IMR-90 (cell line): Measurements from ENCODE around the gene ANK3. TPM values are rescaled to one million over a fixed set of nuclear protein-coding genes. Genes with fewer than 3 reads are reported as not detected.

Experiments
- ATAC-seq: fragments of 200-7000 bp; cut with Tn5 transposase; 2 replicates; pipeline ENCODE4 v1.9.1; 2020; ENCODE audit warnings: low read depth, mild to moderate bottlenecking, moderate library complexity
- BruUV-seq: library from RNA; stranded (reverse); fragments of 400-500 nt; replicated peaks from 2 replicates; lab custom pipeline; 2021; lab: Mats Ljungman, UMichigan
- CTCF ChIA-PET: fragments of 300-600 bp; formaldehyde crosslinking; extraction: SDS; loops from one replicate; lab custom pipeline; 2021; ENCODE audit warnings: antibody characterized with exemption; lab: Yijun Ruan, JAX
- POLR2A ChIA-PET: fragments of 300-600 bp; sonication (Branson Sonifier 250); formaldehyde crosslinking; loops from one replicate; lab custom pipeline; 2022; ENCODE audit warnings: antibody characterized with exemption; ENCODE audit not compliant: unreplicated experiment; lab: Charles Lee
- DNase-seq: peaks from one replicate; pipeline ENCODE4 v3.0.0; 2013
- H2AFZ ChIP-seq: replicated peaks from 2 replicates; pipeline ENCODE3; 2013; ENCODE audit warnings: low read length, mild to moderate bottlenecking; ENCODE audit not compliant: poor library complexity
- H2AK5ac ChIP-seq: 2 replicates; pipeline ENCODE4 v1.6.1; 2013; ENCODE audit warnings: low read depth, low read length, inconsistent platforms
- H2AK9ac ChIP-seq: replicated peaks from 2 replicates; pipeline ENCODE3; 2013; ENCODE audit warnings: mild to moderate bottlenecking, low read depth, low read length, moderate library complexity; ENCODE audit not compliant: poor library complexity
- H2BK120ac ChIP-seq: 2 replicates; pipeline ENCODE4 v1.6.1; 2013; ENCODE audit warnings: low read depth, low read length, inconsistent platforms
- H2BK15ac ChIP-seq: 3 replicates; pipeline ENCODE4 v1.6.1; 2013; ENCODE audit warnings: low read depth, low read length, inconsistent platforms
- H2BK20ac ChIP-seq: 2 replicates; pipeline ENCODE4 v1.6.1; 2013; ENCODE audit warnings: low read depth, mild to moderate bottlenecking, inconsistent platforms, low read length, moderate library complexity
- H2BK5ac ChIP-seq: 2 replicates; pipeline ENCODE4 v1.6.1; 2013; ENCODE audit warnings: mild to moderate bottlenecking, low read depth, low read length, inconsistent platforms; ENCODE audit not compliant: poor library complexity, severe bottlenecking
- H3K14ac ChIP-seq: replicated peaks from 2 replicates; pipeline ENCODE4 v1.6.1; 2013; ENCODE audit warnings: low read depth, low read length, inconsistent platforms
- H3K18ac ChIP-seq: 2 replicates; pipeline ENCODE4 v1.6.1; 2013; ENCODE audit warnings: low read depth, low read length, control low read depth
- H3K23ac ChIP-seq: 2 replicates; pipeline ENCODE4 v1.6.1; 2013; ENCODE audit warnings: low read depth, low read length, inconsistent platforms
- H3K27ac ChIP-seq: 2 replicates; pipeline ENCODE4 v1.5.1; 2013; ENCODE audit warnings: mild to moderate bottlenecking, control low read depth, low read length; ENCODE audit not compliant: insufficient read depth
- H3K27me3 ChIP-seq: 2 replicates; pipeline ENCODE4 v1.6.1; 2013; ENCODE audit warnings: low read length; ENCODE audit not compliant: control insufficient read depth, insufficient read depth
- H3K36me3 ChIP-seq: 2 replicates; pipeline ENCODE4 v1.6.1; 2013; ENCODE audit warnings: low read length, mixed read lengths; ENCODE audit not compliant: control insufficient read depth, insufficient read depth
- H3K4ac ChIP-seq: 2 replicates; pipeline ENCODE4 v1.6.1; 2013; ENCODE audit warnings: low read depth, low read length, inconsistent platforms
- H3K4me1 ChIP-seq: 2 replicates; pipeline ENCODE4 v1.6.1; 2013; ENCODE audit warnings: low read length, mixed read lengths; ENCODE audit not compliant: control insufficient read depth, insufficient read depth
- H3K4me2 ChIP-seq: 2 replicates; pipeline ENCODE4 v1.6.1; 2013; ENCODE audit warnings: low read depth, mild to moderate bottlenecking, control low read depth, low read length, moderate library complexity
- H3K4me3 ChIP-seq: 2 replicates; pipeline ENCODE4 v1.5.1; 2013; ENCODE audit warnings: low read depth, mild to moderate bottlenecking, control low read depth, low read length, moderate library complexity; ENCODE audit not compliant: insufficient read depth
- H3K56ac ChIP-seq: 2 replicates; pipeline ENCODE4 v1.6.1; 2013; ENCODE audit warnings: low read length, inconsistent platforms; ENCODE audit not compliant: insufficient read depth; ENCODE audit errors: extremely low read depth
- H3K79me1 ChIP-seq, 2 experiments: 2 replicates each; pipeline ENCODE4 v1.6.1; 2013; ENCODE audit warnings: low read length in 2 of 2, inconsistent platforms in 1 of 2, low read depth in 1 of 2
- H3K9ac ChIP-seq: 2 replicates; pipeline ENCODE4 v1.6.1; 2013; ENCODE audit warnings: low read depth, low read length, control low read depth
- H3K9me1 ChIP-seq: 2 replicates; pipeline ENCODE4 v1.6.1; 2013; ENCODE audit warnings: low read length, inconsistent platforms; ENCODE audit not compliant: insufficient read depth
- H3K9me3 ChIP-seq: 2 replicates; pipeline ENCODE4 v1.6.1; 2013; ENCODE audit warnings: low read length; ENCODE audit not compliant: control insufficient read depth, insufficient read depth
- H4K20me1 ChIP-seq: 2 replicates; pipeline ENCODE4 v1.6.1; 2013; ENCODE audit warnings: low read length, inconsistent platforms; ENCODE audit not compliant: insufficient read depth
- H4K5ac ChIP-seq: 2 replicates; pipeline ENCODE4 v1.6.1; 2013; ENCODE audit warnings: mild to moderate bottlenecking, low read depth, low read length, control low read depth
- H4K8ac ChIP-seq, 2 experiments: 2 replicates each; pipeline ENCODE4 v1.6.1; 2013; ENCODE audit warnings: low read depth in 2 of 2, low read length in 2 of 2, control low read depth in 1 of 2, inconsistent platforms in 1 of 2
- H4K91ac ChIP-seq: 2 replicates; pipeline ENCODE4 v1.6.1; 2013; ENCODE audit warnings: low read depth, low read length, inconsistent platforms; ENCODE audit not compliant: insufficient read depth
- CEBPB ChIP-seq: IDR thresholded peaks from 2 replicates; pipeline ENCODE4 v1.6.1; 2012; ENCODE audit warnings: low read depth, low read length, improper control_type of control experiment
- RAD21 ChIP-seq: IDR thresholded peaks from 2 replicates; pipeline ENCODE4 v1.6.1; 2012; ENCODE audit warnings: low read length, improper control_type of control experiment
- WGBS, 2 experiments: methylation state at CpG; one replicate each; pipeline versions ENCODE4 v1.1.5 to v1.1.7; 2013; ENCODE audit warnings: missing lambda C conversion rate in 2 of 2; ENCODE audit not compliant: insufficient read length in 1 of 2; ENCODE audit errors: extremely low coverage in 2 of 2; 5-methylcytosine and 5-hydroxymethylcytosine counted together
- dilution Hi-C: fragments of 300-500 bp; cut with HindIII; formaldehyde crosslinking; loops from one replicate; pipeline ENCODE4 v1.14.3; 2018; ENCODE audit warnings: low sequenced_read_pairs; ENCODE audit not compliant: unreplicated experiment
- in situ Hi-C: fragments of 300-500 bp; cut with MboI; formaldehyde crosslinking; loops from 3 replicates; pipeline ENCODE4 v1.14.3; 2019; ENCODE audit warnings: low sequenced_read_pairs, inconsistent platforms, mixed read lengths
- intact Hi-C: fragments of 100-400 bp; cut with micrococcal nuclease; formaldehyde crosslinking; loops from 2 replicates; pipeline ENCODE4 v1.10.0; 2022
- polyA plus RNA-seq, 3 experiments: library from polyadenylated mRNA; depleted of rRNA; stranded (reverse); fragments of >200 nt; gene quantifications; 2 replicates each; pipeline ENCODE4 v1.2.3, GENCODE V29; 2012; ENCODE audit warnings: low replicate concordance in 1 of 3
- total RNA-seq: library from RNA; depleted of rRNA; stranded (reverse); fragments of >200 nt; gene quantifications from 2 replicates; pipeline ENCODE4 v1.2.3, GENCODE V29; 2012

Gene ANK3
- total and polyA plus RNA-seq, 2 of the 4 experiments (the other 2 are of a cell fraction): 0.63 to 1.8 TPM

DNA sequence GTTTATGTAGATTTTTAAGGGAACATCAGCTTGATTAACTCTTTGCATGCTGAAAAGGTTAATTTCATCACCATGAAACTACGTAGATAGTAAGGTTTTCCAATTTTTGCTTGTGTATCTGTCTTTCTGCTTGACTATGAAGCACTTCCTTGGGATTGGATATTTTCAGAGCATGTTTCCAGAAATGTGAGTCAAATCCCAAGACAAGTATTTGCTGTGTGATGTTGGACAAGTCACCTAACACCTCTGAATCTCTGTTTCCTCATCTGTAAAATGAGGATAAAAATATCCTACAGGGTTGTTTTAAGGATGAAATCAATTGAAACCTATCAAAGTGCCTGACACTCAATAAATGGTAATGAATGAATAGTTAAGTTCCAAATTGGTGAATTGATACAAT is 42.4 kb downstream of the ANK3 start:
- no peak overlapping the region for H3K23ac ChIP-seq
- H2BK5ac ChIP-seq: no peak overlapping the region
- no peaks in the 10 kb centered on the region for H3K36me3 ChIP-seq
- no peak overlapping the region for H3K4ac ChIP-seq
- peaks cover 6% of the 10 kb centered on the region for H3K9me1 ChIP-seq
- ChIA-PET CTCF (no interaction called here), POLR2A (no interaction called here)
- DNase-seq (no peak), ATAC-seq (no peak)
- WGBS, 2 experiments: no CpG with 5 or more reads among the region's 1 CpG
- dilution Hi-C loops: no loop called here
- H3K14ac ChIP-seq: no peak overlapping the region
- no peak overlapping the region for H2BK20ac ChIP-seq
- no peak overlapping the region for H4K8ac ChIP-seq
- in situ Hi-C loops: no loop called here
- no peak overlapping the region for H3K9ac ChIP-seq
- H4K20me1 ChIP-seq: no peaks in the 10 kb centered on the region
- H3K79me1 ChIP-seq: no peaks in the 10 kb centered on the region
- H3K9me3 ChIP-seq: no peaks in the 10 kb centered on the region
- H2BK15ac ChIP-seq: no peak overlapping the region
- H3K27ac ChIP-seq: no peak overlapping the region
- TF ChIP-seq CEBPB (no peak), RAD21 (no peak)
- intact Hi-C loops: no loop called here
- no peak overlapping the region for H4K5ac ChIP-seq
- no peak overlapping the region for H2BK120ac ChIP-seq
- H3K18ac ChIP-seq: no peak overlapping the region
- peaks cover 9% of the 10 kb centered on the region for H3K4me1 ChIP-seq
- no peak overlapping the region for H4K91ac ChIP-seq
- H3K56ac ChIP-seq: no peak overlapping the region
- no peak overlapping the region for H2AK9ac ChIP-seq
- H2AK5ac ChIP-seq: no peak overlapping the region
- H3K4me2 ChIP-seq: no peak overlapping the region
- BruUV-seq: no TSS peak
- H3K27me3 ChIP-seq: no peaks in the 10 kb centered on the region
- H2AFZ ChIP-seq: no peak overlapping the region
- no peak overlapping the region for H3K4me3 ChIP-seq
